ENCODE measurements around the gene AUTS2. TPM values are rescaled to one million over a fixed set of nuclear protein-coding genes. Genes with fewer than 3 reads are reported as not detected.

The AUTS2 gene
- total and polyA plus RNA-seq, 10 of the 15 experiments (the other 5 are each of a cell fraction or from before 2014, with no cell fraction given) = 6.4 to 55.6 (median 21.6) TPM

GRCh38 chr7:69759373-69759772 is 161.1 kb downstream of the AUTS2 start:
- WGBS (ENCODE audit: insufficient coverage, insufficient replicate concordance, low lambda C conversion rate, missing lambda C conversion rate) = 73% methylated on average over 3 of the region's 4 CpGs
- Histone ChIP-seq H3K36me3 (ENCODE audit: control insufficient read depth in 2 of 2, insufficient read depth in 2 of 2, low read length in 1 of 2) (no peaks in the 10 kb centered on the region), H3K27ac (ENCODE audit: control insufficient read depth, insufficient read depth) (no peak overlapping the region), H3K4me1 (ENCODE audit: control insufficient read depth, insufficient read depth, low read length) (peaks cover 13% of the 10 kb centered on the region), H3K4me3 (no peak overlapping the region), H3K27me3 (replicated peaks in 1 of 2; ENCODE audit: control insufficient read depth in 2 of 2, insufficient read depth in 2 of 2, low read length in 1 of 2) (no peaks in the 10 kb centered on the region), H4K20me1 (ENCODE audit: control insufficient read depth, insufficient read depth) (no peaks in the 10 kb centered on the region), H3K4me2 (ENCODE audit: control insufficient read depth, insufficient read depth) (no peak overlapping the region), H3K9me3 (replicated peaks; ENCODE audit: control insufficient read depth, insufficient read depth, low read length) (no peaks in the 10 kb centered on the region), H3K9ac (ENCODE audit: control insufficient read depth, insufficient read depth, low read length) (no peak overlapping the region), H2AFZ (ENCODE audit: control insufficient read depth, low read depth, low read length) (no peak overlapping the region), H3K79me2 (ENCODE audit: control insufficient read depth, insufficient read depth, low read length) (no peaks in the 10 kb centered on the region; the same call in 1 of the 2 replicates)
- DNase-seq (ENCODE audit: low read depth, low spot score) (no peak), ATAC-seq (no peak), FAIRE-seq (no peak)
- ChIA-PET POLR2A (interaction anchor here (0.8 to 1.9 kb wide), 2 partner anchors 10 to 20 kb away, joined by 3 to 5 read pairs; no protein-coding TSS in a partner anchor), SMC1A (ENCODE audit: uncharacterized antibody, unreplicated experiment) (interaction anchor here (1.1 to 3.1 kb wide), 6 partner anchors 10 to 44 kb away, joined by 3 to 12 read pairs (median 8); no protein-coding TSS in a partner anchor), CTCF (interaction anchor here (1.3 to 1.7 kb wide), 3 partner anchors 19 to 41 kb away, joined by 3 to 6 read pairs (median 3); no protein-coding TSS in a partner anchor), RAD21 (ENCODE audit: unreplicated experiment) (interaction anchor here (0.6 to 2.3 kb wide), 2 partner anchors 20 to 213 kb away, joined by 4 to 17 read pairs; no protein-coding TSS in a partner anchor)
- no peak for TF ChIP-seq POLR2AphosphoS2 (IDR thresholded peaks at IDR 0.05; ENCODE audit: low read depth, low read length)
- TF ChIP-seq CHD4 (IDR thresholded peaks at IDR 0.05) = no peak
- no peak for TF ChIP-seq CEBPB (IDR thresholded peaks at IDR 0.05; ENCODE audit: borderline replicate concordance in 1 of 2, low read depth in 2 of 2, low read length in 2 of 2)
- TF ChIP-seq ZNF687 (IDR thresholded peaks at IDR 0.05) = no peak
- no peak for TF ChIP-seq DPF2 (IDR thresholded peaks at IDR 0.05)
- no peak for TF ChIP-seq IKZF1 (conservative IDR thresholded peaks at IDR 0.05)
- TF ChIP-seq NKRF (conservative IDR thresholded peaks at IDR 0.05) = no peak
- TF ChIP-seq E2F4 (IDR thresholded peaks at IDR 0.05; ENCODE audit: low read depth, low read length) = no peak
- no peak for TF ChIP-seq SMAD1 (IDR thresholded peaks at IDR 0.05; ENCODE audit: low read depth, partially characterized antibody)
- no peak for TF ChIP-seq SUPT20H (IDR thresholded peaks at IDR 0.05; ENCODE audit: borderline replicate concordance, control insufficient read depth, low read depth, low read length)
- no peak for TF ChIP-seq NR2C2 (IDR thresholded peaks at IDR 0.05; ENCODE audit: borderline replicate concordance, control insufficient read depth, insufficient read length, low read depth)
- no peak for TF ChIP-seq KDM1A (IDR thresholded peaks at IDR 0.05; ENCODE audit: borderline replicate concordance)
- TF ChIP-seq POU2F2 (IDR thresholded peaks at IDR 0.05; ENCODE audit: borderline replicate concordance, low read depth, low read length) = no peak
- in situ Hi-C loops (cut with MboI) (no loop called here), intact Hi-C loops (cut with micrococcal nuclease; ENCODE audit: unreplicated experiment) (no loop called here)
- BruUV-seq (replicated peaks) = no TSS peak

Data from GM12878 (cell line).